ENCODE data around the gene LRRC34. TPM values are rescaled to one million over a fixed set of nuclear protein-coding genes. Genes with fewer than 3 reads are reported as not detected.

The LRRC34 gene
- total and polyA plus RNA-seq, 12 donors = 0.66 to 4.4 (median 1.6) TPM

DNA sequence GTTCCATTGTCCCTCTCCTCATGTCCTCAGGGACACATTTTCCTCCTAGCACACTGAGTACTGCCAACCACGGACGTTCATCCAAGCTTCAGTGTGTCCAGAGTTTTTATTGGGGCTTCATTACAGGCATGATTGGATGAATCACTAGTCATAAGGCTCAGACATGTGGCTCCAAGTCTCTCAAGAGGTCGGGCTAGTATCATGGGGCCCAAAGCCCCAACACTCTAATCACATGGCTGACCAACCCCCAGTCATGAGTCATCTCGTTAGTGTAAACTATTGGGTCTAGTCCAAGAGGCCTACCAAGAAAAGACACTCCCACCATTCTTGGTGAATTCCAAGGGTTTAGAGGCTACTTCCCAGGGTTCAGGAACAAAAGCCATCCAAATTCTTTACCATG, 52.2 kb downstream of the LRRC34 start:
- ATAC-seq = no peak
- Histone ChIP-seq H3K27ac (no peak overlapping the region), H3K27me3 (peaks cover 0 to 3% (median 0%) of the 10 kb centered on the region in 7 donors), H3K4me3 (no peak overlapping the region), H3K4me1 (peaks cover 0 to 20% (median 5%) of the 10 kb centered on the region in 9 donors), H3K36me3 (no peaks in the 10 kb centered on the region), H3K9me3 (peaks cover 0 to 7% (median 0%) of the 10 kb centered on the region in 11 donors)
- DNase-seq = no peak
- intact Hi-C loops (cut with DNase I) = loop anchor here in 3 of 10 donors (10.0 kb wide), 2 partner anchors 204 to 616 kb away; partner anchors contain the start of gene SEC62 (in 1 of the 3)
- TF ChIP-seq CTCF (IDR thresholded peaks at IDR 0.05) = no peak
- 72 to 78% methylated on average over 4 of the region's 4 CpGs for WGBS, 2 donors

DNA sequence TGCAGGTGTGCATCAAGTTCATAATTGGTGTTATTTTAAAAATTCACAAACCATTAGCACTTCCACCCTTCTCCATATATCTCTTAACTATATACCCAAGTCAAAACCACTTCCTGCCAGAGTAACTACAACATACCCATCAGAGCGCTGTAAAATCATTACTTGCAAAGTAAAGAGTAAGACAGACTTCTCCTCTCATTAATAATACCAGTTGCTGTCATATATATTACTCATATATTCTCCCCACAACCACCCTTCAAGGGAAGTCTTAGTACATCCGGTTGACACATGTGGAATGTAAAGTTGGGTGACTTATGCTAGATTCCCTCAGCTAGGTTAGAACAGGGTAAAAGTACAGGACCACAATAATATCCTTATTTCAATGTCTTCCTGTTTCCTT, 53.4 kb downstream of the LRRC34 start:
- Histone ChIP-seq H3K36me3 (no peaks in the 10 kb centered on the region), H3K9me3 (peaks cover 0 to 5% (median 0%) of the 10 kb centered on the region in 11 donors), H3K4me3 (no peak overlapping the region), H3K27ac (no peak overlapping the region), H3K27me3 (peaks cover 0 to 9% (median 0%) of the 10 kb centered on the region in 7 donors), H3K4me1 (peaks cover 0 to 17% (median 4%) of the 10 kb centered on the region in 9 donors)
- no peak for ATAC-seq
- DNase-seq = no peak
- TF ChIP-seq CTCF (IDR thresholded peaks at IDR 0.05) = no peak
- WGBS, 2 donors = 83 to 91% methylated on average over 2 of the region's 2 CpGs
- intact Hi-C loops (cut with DNase I) = no loop called here

GRCh38 chr3:169758359-169758994, 54.2 kb downstream of the LRRC34 start:
- H3K36me3 ChIP-seq = no peaks in the 10 kb centered on the region
- peaks cover 0 to 5% (median 0%) of the 10 kb centered on the region in 11 donors for H3K9me3 ChIP-seq
- H3K27me3 ChIP-seq = peaks cover 0 to 9% (median 0%) of the 10 kb centered on the region in 7 donors
- intact Hi-C loops (cut with DNase I) = no loop called here
- 58 to 60% methylated on average over 5 of the region's 5 CpGs for WGBS, 2 donors
- ATAC-seq = no peak
- no peak overlapping the region for H3K27ac ChIP-seq
- no peak overlapping the region for H3K4me3 ChIP-seq
- TF ChIP-seq CTCF (IDR thresholded peaks at IDR 0.05) = no peak
- H3K4me1 ChIP-seq = peaks cover 0 to 9% (median 0%) of the 10 kb centered on the region in 9 donors
- DNase-seq = no peak

GRCh38 chr3:169755488-169755887, 57.2 kb downstream of the LRRC34 start:
- Histone ChIP-seq H3K27me3 (peaks cover 0 to 13% (median 8%) of the 10 kb centered on the region in 7 donors), H3K27ac (no peak overlapping the region), H3K4me3 (no peak overlapping the region), H3K4me1 (no peaks in the 10 kb centered on the region), H3K36me3 (no peaks in the 10 kb centered on the region), H3K9me3 (no peaks in the 10 kb centered on the region)
- DNase-seq = no peak
- WGBS, 2 donors = 57 to 65% methylated on average over 2 of the region's 2 CpGs
- TF ChIP-seq CTCF (IDR thresholded peaks at IDR 0.05) = no peak
- intact Hi-C loops (cut with DNase I) = no loop called here
- ATAC-seq = no peak

Data from heart right ventricle (tissue), 16 donors.